SK-N-SH (cell line): ENCODE measurements around the gene EFTUD2.

ENCODE experiments used
- CHD2 ChIP-seq: fragments of 150-350 bp; IDR thresholded peaks from 2 replicates; pipeline ENCODE4 v1.6.1; 2018; ENCODE audit warnings: low read length; ENCODE audit not compliant: partially characterized antibody
- TAF1 ChIP-seq: IDR thresholded peaks from 2 replicates; pipeline ENCODE4 v1.6.1; 2012; ENCODE audit warnings: low read depth, mild to moderate bottlenecking, low read length, moderate library complexity, borderline replicate concordance
- TEAD4 ChIP-seq: IDR thresholded peaks from 2 replicates; pipeline ENCODE4 v1.4.0; 2012; ENCODE audit warnings: mild to moderate bottlenecking, borderline replicate concordance; ENCODE audit not compliant: insufficient read depth
- TF ChIP-seq, protein P1 (sequence below): fragments of 200-600 bp; sonication (generic); IDR thresholded peaks from 2 replicates; pipeline ENCODE4 v1.6.1; 2017; ENCODE audit warnings: antibody characterized with exemption, mild to moderate bottlenecking, moderate library complexity

DNA sequence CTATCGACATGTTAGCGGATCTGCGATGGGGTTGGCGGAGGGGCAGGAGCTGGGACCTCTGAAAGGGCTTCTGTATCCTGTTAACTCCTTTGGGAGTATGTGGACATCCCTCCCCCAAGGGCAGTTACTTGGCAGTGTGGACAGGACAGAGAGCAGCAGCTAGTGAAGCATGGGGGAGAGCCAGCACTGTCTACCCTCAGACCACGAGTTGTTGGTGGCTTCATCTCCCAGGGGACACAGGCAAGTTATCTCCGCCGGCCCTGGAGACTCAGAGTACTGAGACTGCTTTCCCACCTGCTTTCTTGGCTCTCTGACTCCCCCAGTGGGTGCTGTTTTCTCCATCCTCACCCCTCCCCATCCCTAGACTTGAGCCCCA, 21.3 kb upstream of the EFTUD2 start:
- TF ChIP-seq TEAD4 (no peak), TAF1 (no peak), CHD2 (no peak)
- TF ChIP-seq, protein P1, sequence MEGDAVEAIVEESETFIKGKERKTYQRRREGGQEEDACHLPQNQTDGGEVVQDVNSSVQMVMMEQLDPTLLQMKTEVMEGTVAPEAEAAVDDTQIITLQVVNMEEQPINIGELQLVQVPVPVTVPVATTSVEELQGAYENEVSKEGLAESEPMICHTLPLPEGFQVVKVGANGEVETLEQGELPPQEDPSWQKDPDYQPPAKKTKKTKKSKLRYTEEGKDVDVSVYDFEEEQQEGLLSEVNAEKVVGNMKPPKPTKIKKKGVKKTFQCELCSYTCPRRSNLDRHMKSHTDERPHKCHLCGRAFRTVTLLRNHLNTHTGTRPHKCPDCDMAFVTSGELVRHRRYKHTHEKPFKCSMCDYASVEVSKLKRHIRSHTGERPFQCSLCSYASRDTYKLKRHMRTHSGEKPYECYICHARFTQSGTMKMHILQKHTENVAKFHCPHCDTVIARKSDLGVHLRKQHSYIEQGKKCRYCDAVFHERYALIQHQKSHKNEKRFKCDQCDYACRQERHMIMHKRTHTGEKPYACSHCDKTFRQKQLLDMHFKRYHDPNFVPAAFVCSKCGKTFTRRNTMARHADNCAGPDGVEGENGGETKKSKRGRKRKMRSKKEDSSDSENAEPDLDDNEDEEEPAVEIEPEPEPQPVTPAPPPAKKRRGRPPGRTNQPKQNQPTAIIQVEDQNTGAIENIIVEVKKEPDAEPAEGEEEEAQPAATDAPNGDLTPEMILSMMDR: no peak
